ENCODE data around the gene ADAMTS15. TPM values are rescaled to one million over a fixed set of nuclear protein-coding genes. Genes with fewer than 3 reads are reported as not detected.

Gene ADAMTS15
- total RNA-seq, 2 experiments from 2014 or later = 0.08 to 0.11 TPM

- Mint-ChIP-seq H3K27me3 (no peaks in the 10 kb centered on the region), H3K9me3 (no peaks in the 10 kb centered on the region), H3K4me1 (ENCODE audit: low read depth) (no peaks in the 10 kb centered on the region), H3K36me3 (ENCODE audit: low read depth) (no peaks in the 10 kb centered on the region), H3K27ac (no peak overlapping the region), H3K4me3 (no peak overlapping the region)
- no peak for ATAC-seq (ENCODE audit: poor library complexity)
- ChIA-PET CTCF (no interaction called here), POLR2A (no interaction called here)
- intact Hi-C loops (cut with DNase I, micrococcal nuclease) = no loop called here
- no peak for TF ChIP-seq CTCF (IDR thresholded peaks at IDR 0.05)
- no peak for DNase-seq
- H3K27ac ChIP-seq (ENCODE audit: low read depth in 1 of 2, low read length in 2 of 2) = no peak overlapping the region
- no peaks in the 10 kb centered on the region for H3K27me3 ChIP-seq (ENCODE audit: control insufficient read depth in 1 of 2, insufficient read depth in 2 of 2, low read length in 2 of 2)
- H3K36me3 ChIP-seq (ENCODE audit: insufficient read depth, low read length) = no peaks in the 10 kb centered on the region
- no peak overlapping the region for H3K4me3 ChIP-seq (ENCODE audit: low read length)
- no peaks in the 10 kb centered on the region for H3K4me1 ChIP-seq (ENCODE audit: insufficient read depth, low read length)
- peaks cover 0 to 4% of the 10 kb centered on the region in 2 experiments for H3K9me3 ChIP-seq (ENCODE audit: control insufficient read depth in 1 of 2, insufficient read depth in 1 of 2, low read length in 2 of 2)
Measured at GRCh38 chr11:130472434-130472961, 24.1 kb downstream of the ADAMTS15 start.

- Histone ChIP-seq H3K27me3 (ENCODE audit: control insufficient read depth in 1 of 2, insufficient read depth in 2 of 2, low read length in 2 of 2) (no peaks in the 10 kb centered on the region), H3K9me3 (ENCODE audit: control insufficient read depth in 1 of 2, insufficient read depth in 1 of 2, low read length in 2 of 2) (peaks cover 0 to 4% of the 10 kb centered on the region in 2 experiments), H3K4me1 (ENCODE audit: insufficient read depth, low read length) (no peaks in the 10 kb centered on the region), H3K36me3 (ENCODE audit: insufficient read depth, low read length) (no peaks in the 10 kb centered on the region), H3K4me3 (ENCODE audit: low read length) (no peak overlapping the region), H3K27ac (ENCODE audit: low read depth in 1 of 2, low read length in 2 of 2) (no peak overlapping the region)
- H3K4me3 Mint-ChIP-seq = no peak overlapping the region
- no peaks in the 10 kb centered on the region for H3K36me3 Mint-ChIP-seq (ENCODE audit: low read depth)
- no peaks in the 10 kb centered on the region for H3K4me1 Mint-ChIP-seq (ENCODE audit: low read depth)
- ATAC-seq (ENCODE audit: poor library complexity) = no peak
- H3K9me3 Mint-ChIP-seq = no peaks in the 10 kb centered on the region
- H3K27ac Mint-ChIP-seq = no peak overlapping the region
- CTCF ChIA-PET = no interaction called here
- no peaks in the 10 kb centered on the region for H3K27me3 Mint-ChIP-seq
- no peak for TF ChIP-seq CTCF (IDR thresholded peaks at IDR 0.05)
- POLR2A ChIA-PET = no interaction called here
- intact Hi-C loops (cut with DNase I, micrococcal nuclease) = no loop called here
- DNase-seq = no peak
Measured at GRCh38 chr11:130473056-130473794, 24.8 kb downstream of the ADAMTS15 start.

GRCh38 chr11:130473795-130474377, 25.4 kb downstream of the ADAMTS15 start:
- peaks cover 0 to 4% of the 10 kb centered on the region in 2 experiments for H3K9me3 ChIP-seq (ENCODE audit: control insufficient read depth in 1 of 2, insufficient read depth in 1 of 2, low read length in 2 of 2)
- no peaks in the 10 kb centered on the region for H3K27me3 Mint-ChIP-seq
- intact Hi-C loops (cut with DNase I, micrococcal nuclease) = no loop called here
- no peak overlapping the region for H3K4me3 ChIP-seq (ENCODE audit: low read length)
- POLR2A ChIA-PET = no interaction called here
- H3K36me3 Mint-ChIP-seq (ENCODE audit: low read depth) = no peaks in the 10 kb centered on the region
- TF ChIP-seq CTCF (IDR thresholded peaks at IDR 0.05) = no peak
- H3K4me1 ChIP-seq (ENCODE audit: insufficient read depth, low read length) = no peaks in the 10 kb centered on the region
- CTCF ChIA-PET = no interaction called here
- ATAC-seq (ENCODE audit: poor library complexity) (no peak), DNase-seq (no peak)
- no peak overlapping the region for H3K27ac ChIP-seq (ENCODE audit: low read depth in 1 of 2, low read length in 2 of 2)
- no peak overlapping the region for H3K4me3 Mint-ChIP-seq
- no peak overlapping the region for H3K27ac Mint-ChIP-seq
- peaks cover 0 to under 1% of the 10 kb centered on the region in 2 experiments for H3K27me3 ChIP-seq (ENCODE audit: control insufficient read depth in 1 of 2, insufficient read depth in 2 of 2, low read length in 2 of 2)
- H3K36me3 ChIP-seq (ENCODE audit: insufficient read depth, low read length) = no peaks in the 10 kb centered on the region
- H3K9me3 Mint-ChIP-seq = no peaks in the 10 kb centered on the region
- no peaks in the 10 kb centered on the region for H3K4me1 Mint-ChIP-seq (ENCODE audit: low read depth)
